Liver (tissue), 9 donors: Measurements from ENCODE around the gene CLEC16A. TPM values are rescaled to one million over a fixed set of nuclear protein-coding genes. Genes with fewer than 3 reads are reported as not detected.
A peak's percentile ranks its signal among the peaks of the same experiment; 100 is the strongest.

Experiments used
- DNase-seq: peaks from one replicate; pipeline ENCODE4 v3.0.0-alpha.2; 2017; ENCODE audit warnings: low spot score
- H3K27ac ChIP-seq, 2 donors: one replicate each; pipeline ENCODE4 v1.7.0; 2013; ENCODE audit warnings: inconsistent platforms in 2 of 2, low read length in 2 of 2, control low read depth in 1 of 2, low read depth in 1 of 2, mild to moderate bottlenecking in 1 of 2
- H3K27me3 ChIP-seq, 4 donors: one replicate each; pipeline versions ENCODE4 v1.6.1 to v1.7.0; 2013; ENCODE audit warnings: low read length in 3 of 4, inconsistent platforms in 1 of 4, mild to moderate bottlenecking in 1 of 4, moderate library complexity in 1 of 4; ENCODE audit not compliant: control insufficient read depth in 4 of 4, insufficient read depth in 4 of 4
- H3K36me3 ChIP-seq, 4 donors: one replicate each; pipeline versions ENCODE4 v1.6.1 to v1.7.0; 2013; ENCODE audit warnings: low read length in 3 of 4, mild to moderate bottlenecking in 3 of 4, low read depth in 1 of 4, moderate library complexity in 1 of 4; ENCODE audit not compliant: control insufficient read depth in 4 of 4, insufficient read depth in 3 of 4
- H3K4me1 ChIP-seq, 4 donors: one replicate each; pipeline versions ENCODE4 v1.6.1 to v1.7.0; 2013; ENCODE audit warnings: low read length in 3 of 4, mild to moderate bottlenecking in 3 of 4, moderate library complexity in 1 of 4; ENCODE audit not compliant: control insufficient read depth in 4 of 4, insufficient read depth in 4 of 4
- H3K4me3 ChIP-seq, 3 donors: one replicate each; pipeline versions ENCODE4 v1.6.1 to v1.7.0; 2013; ENCODE audit warnings: low read length in 3 of 3, control low read depth in 1 of 3, low read depth in 1 of 3, mild to moderate bottlenecking in 1 of 3
- H3K9ac ChIP-seq, 2 donors: one replicate each; pipeline ENCODE4 v1.7.0; 2013; ENCODE audit warnings: low read length in 2 of 2, mild to moderate bottlenecking in 2 of 2, moderate library complexity in 2 of 2, control low read depth in 1 of 2, low read depth in 1 of 2
- H3K9me3 ChIP-seq, 4 donors: one replicate each; pipeline versions ENCODE4 v1.6.1 to v1.7.0; 2013; ENCODE audit warnings: low read length in 3 of 4; ENCODE audit not compliant: control insufficient read depth in 4 of 4
- EGR1 ChIP-seq, 2 donors: IDR thresholded peaks; 2 replicates each; pipeline ENCODE4 v1.6.1; 2016 to 2018; ENCODE audit warnings: antibody characterized with exemption in 2 of 2, low read depth in 2 of 2
- FOXA1 ChIP-seq: IDR thresholded peaks from 2 replicates; pipeline ENCODE4 v1.6.1; 2016; ENCODE audit warnings: antibody characterized with exemption
- HNF4A ChIP-seq, 2 donors: conservative IDR thresholded peaks; 2 replicates each; pipeline ENCODE4 v1.6.1; 2016; ENCODE audit warnings: antibody characterized with exemption in 2 of 2, mild to moderate bottlenecking in 2 of 2
- NR2F2 ChIP-seq: IDR thresholded peaks from 2 replicates; pipeline ENCODE4 v1.6.1; 2016; ENCODE audit warnings: antibody characterized with exemption
- RAD21 ChIP-seq, 2 donors: IDR thresholded peaks; 2 replicates each; pipeline ENCODE4 v1.6.1; 2016; ENCODE audit warnings: antibody characterized with exemption in 2 of 2, mild to moderate bottlenecking in 2 of 2
- SP1 ChIP-seq: IDR thresholded peaks from 2 replicates; pipeline ENCODE4 v1.6.1; 2018; ENCODE audit warnings: antibody characterized with exemption, mild to moderate bottlenecking
- ZBTB33 ChIP-seq: IDR thresholded peaks from 2 replicates; pipeline ENCODE4 v1.6.1; 2016; ENCODE audit warnings: antibody characterized with exemption
- WGBS: extraction: QIAGEN DNeasy Blood & Tissue Kit; methylation state at CpG from one replicate; pipeline ENCODE4 v1.1.7; 2013; 5-methylcytosine and 5-hydroxymethylcytosine counted together
- polyA plus RNA-seq, 2 donors: library from polyadenylated mRNA; stranded (reverse) in 1 of 2; unstranded in 1 of 2; fragments of 200-250 nt in 1 of 2; fragments of >200 nt in 1 of 2; fragmentation: Nextera tagmentation in 1 of 2; extraction: Ambion mirVana in 1 of 2; gene quantifications; one replicate each; pipeline versions ENCODE4 v1.2.1 to v1.2.3, GENCODE V29; 2013 to 2015
- total RNA-seq, 2 donors: library from RNA; depleted of rRNA; stranded (reverse); fragments of >200 nt; gene quantifications; one replicate each; pipeline ENCODE4 v1.2.3, GENCODE V29; 2014
- TF ChIP-seq, protein P1 (sequence below): IDR thresholded peaks from 2 replicates; pipeline ENCODE4 v1.6.1; 2016; ENCODE audit warnings: antibody characterized with exemption
- TF ChIP-seq, protein P2 (sequence below): fragments of 150-350 bp; IDR thresholded peaks from 2 replicates; pipeline ENCODE4 v1.5.1; 2017; ENCODE audit warnings: improper control_type of control experiment, low read depth, low read length; ENCODE audit not compliant: missing input control
- TF ChIP-seq, protein P3 (sequence below): IDR thresholded peaks from 2 replicates; pipeline ENCODE4 v1.6.1; 2016; ENCODE audit warnings: antibody characterized with exemption
- donor health status: healthy.
- donor health status: healthy.
- donor health status: healthy.
- donor health status: healthy.
- donor health status: healthy.

The CLEC16A gene
- total and polyA plus RNA-seq, 4 donors = 9.7 to 23.0 (median 17.4) TPM

GRCh38 chr16:10981697-10982216 lies 37.4 kb downstream of the CLEC16A start:
- peak overlapping the region in 1 of 2 donors; percentile 0 for H3K27ac ChIP-seq
- no peaks in the 10 kb centered on the region for H3K27me3 ChIP-seq
- H3K36me3 ChIP-seq = peaks cover 0 to 7% (median 4%) of the 10 kb centered on the region in 4 donors
- peak; percentile 54 for DNase-seq
- 87% methylated on average over 4 of the region's 4 CpGs for WGBS
- peaks cover 0 to 11% (median 4%) of the 10 kb centered on the region in 4 donors for H3K4me1 ChIP-seq
- no peak overlapping the region for H3K4me3 ChIP-seq
- H3K9ac ChIP-seq = no peak overlapping the region
- no peaks in the 10 kb centered on the region for H3K9me3 ChIP-seq
- TF ChIP-seq, protein P1, sequence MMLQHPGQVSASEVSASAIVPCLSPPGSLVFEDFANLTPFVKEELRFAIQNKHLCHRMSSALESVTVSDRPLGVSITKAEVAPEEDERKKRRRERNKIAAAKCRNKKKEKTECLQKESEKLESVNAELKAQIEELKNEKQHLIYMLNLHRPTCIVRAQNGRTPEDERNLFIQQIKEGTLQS = no peak
- TF ChIP-seq, protein P2, sequence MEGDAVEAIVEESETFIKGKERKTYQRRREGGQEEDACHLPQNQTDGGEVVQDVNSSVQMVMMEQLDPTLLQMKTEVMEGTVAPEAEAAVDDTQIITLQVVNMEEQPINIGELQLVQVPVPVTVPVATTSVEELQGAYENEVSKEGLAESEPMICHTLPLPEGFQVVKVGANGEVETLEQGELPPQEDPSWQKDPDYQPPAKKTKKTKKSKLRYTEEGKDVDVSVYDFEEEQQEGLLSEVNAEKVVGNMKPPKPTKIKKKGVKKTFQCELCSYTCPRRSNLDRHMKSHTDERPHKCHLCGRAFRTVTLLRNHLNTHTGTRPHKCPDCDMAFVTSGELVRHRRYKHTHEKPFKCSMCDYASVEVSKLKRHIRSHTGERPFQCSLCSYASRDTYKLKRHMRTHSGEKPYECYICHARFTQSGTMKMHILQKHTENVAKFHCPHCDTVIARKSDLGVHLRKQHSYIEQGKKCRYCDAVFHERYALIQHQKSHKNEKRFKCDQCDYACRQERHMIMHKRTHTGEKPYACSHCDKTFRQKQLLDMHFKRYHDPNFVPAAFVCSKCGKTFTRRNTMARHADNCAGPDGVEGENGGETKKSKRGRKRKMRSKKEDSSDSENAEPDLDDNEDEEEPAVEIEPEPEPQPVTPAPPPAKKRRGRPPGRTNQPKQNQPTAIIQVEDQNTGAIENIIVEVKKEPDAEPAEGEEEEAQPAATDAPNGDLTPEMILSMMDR = peak; percentile 14
- TF ChIP-seq RAD21 (IDR thresholded peaks at IDR 0.05) = peak in 1 of 2 donors; percentile 56

DNA sequence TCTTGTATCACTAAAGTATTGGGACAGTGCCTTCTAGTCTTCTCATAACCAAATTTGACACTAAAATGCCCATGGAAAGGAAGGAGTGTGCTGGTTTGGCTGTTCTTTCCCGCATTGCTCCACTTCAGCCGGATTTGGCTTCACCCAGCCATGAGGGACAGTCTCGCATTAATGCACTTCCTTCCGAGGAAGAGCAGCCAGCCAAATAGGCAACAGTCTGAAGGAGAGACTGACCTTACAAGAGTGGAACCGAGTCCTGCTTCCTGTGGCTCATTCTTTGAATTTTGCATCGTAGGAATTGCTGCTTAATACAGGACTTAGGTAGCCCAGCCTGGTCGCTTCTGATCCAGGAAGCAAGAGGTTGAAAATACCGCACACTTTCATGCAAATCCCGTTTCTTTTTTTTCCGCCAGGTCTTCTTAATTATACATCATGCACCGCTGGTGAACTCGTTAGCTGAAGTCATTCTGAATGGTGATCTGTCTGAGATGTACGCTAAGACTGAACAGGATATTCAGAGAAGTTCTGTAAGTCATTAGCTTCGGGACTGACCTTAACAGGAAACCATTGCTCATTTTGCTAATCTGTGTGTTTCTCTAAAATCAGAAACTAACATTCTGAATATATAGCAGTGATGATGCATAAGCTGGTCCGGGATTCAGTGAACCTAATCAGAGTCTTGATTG lies 38.2 kb downstream of the CLEC16A start:
- peaks cover 3 to 7% (median 5%) of the 10 kb centered on the region in 4 donors for H3K36me3 ChIP-seq
- H3K27ac ChIP-seq = peak overlapping the region in 1 of 2 donors; percentile 0
- no peak for DNase-seq
- no peak overlapping the region for H3K4me3 ChIP-seq
- no peaks in the 10 kb centered on the region for H3K9me3 ChIP-seq
- no peaks in the 10 kb centered on the region for H3K27me3 ChIP-seq
- peak in 1 of 2 donors; percentile 5 for TF ChIP-seq RAD21 (IDR thresholded peaks at IDR 0.05)
- TF ChIP-seq ZBTB33 = no peak
- H3K4me1 ChIP-seq = peaks cover 0 to 11% (median 4%) of the 10 kb centered on the region in 4 donors
- H3K9ac ChIP-seq = no peak overlapping the region
- WGBS = 81% methylated on average over 15 of the region's 15 CpGs

GRCh38 chr16:10983159-10983558 lies 38.8 kb downstream of the CLEC16A start:
- Histone ChIP-seq H3K4me1 (peaks cover 0 to 11% (median 4%) of the 10 kb centered on the region in 4 donors), H3K27me3 (no peaks in the 10 kb centered on the region), H3K4me3 (no peak overlapping the region), H3K9me3 (no peaks in the 10 kb centered on the region), H3K27ac (no peak overlapping the region), H3K9ac (no peak overlapping the region), H3K36me3 (peaks cover under 1 to 7% (median 5%) of the 10 kb centered on the region in 4 donors)
- WGBS = 90% methylated on average over 8 of the region's 8 CpGs
- no peak for DNase-seq
- TF ChIP-seq HNF4A (conservative IDR thresholded peaks at IDR 0.05) = no peak
- TF ChIP-seq NR2F2 = no peak
- TF ChIP-seq FOXA1 = no peak
- TF ChIP-seq SP1 = no peak
- TF ChIP-seq, protein P3, sequence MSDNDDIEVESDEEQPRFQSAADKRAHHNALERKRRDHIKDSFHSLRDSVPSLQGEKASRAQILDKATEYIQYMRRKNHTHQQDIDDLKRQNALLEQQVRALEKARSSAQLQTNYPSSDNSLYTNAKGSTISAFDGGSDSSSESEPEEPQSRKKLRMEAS = no peak
- TF ChIP-seq, protein P1 = no peak
- TF ChIP-seq EGR1 (IDR thresholded peaks at IDR 0.05; ENCODE audit: low read depth in 2 of 2) = no peak
